ENCODE measurements around the gene MAPK11.

- no peak for TF ChIP-seq POLR2A (IDR thresholded peaks at IDR 0.05; ENCODE audit: low read length)
- no peak for TF ChIP-seq GATA1 (IDR thresholded peaks at IDR 0.05; ENCODE audit: low read depth, low read length)
Observed at GRCh38 chr22:50299785-50300619, 29.8 kb upstream of the MAPK11 start.
